ENCODE results near the gene GREB1L.
A peak's percentile ranks its signal among the peaks of the same experiment; 100 is the strongest.

The GREB1L gene

DNA sequence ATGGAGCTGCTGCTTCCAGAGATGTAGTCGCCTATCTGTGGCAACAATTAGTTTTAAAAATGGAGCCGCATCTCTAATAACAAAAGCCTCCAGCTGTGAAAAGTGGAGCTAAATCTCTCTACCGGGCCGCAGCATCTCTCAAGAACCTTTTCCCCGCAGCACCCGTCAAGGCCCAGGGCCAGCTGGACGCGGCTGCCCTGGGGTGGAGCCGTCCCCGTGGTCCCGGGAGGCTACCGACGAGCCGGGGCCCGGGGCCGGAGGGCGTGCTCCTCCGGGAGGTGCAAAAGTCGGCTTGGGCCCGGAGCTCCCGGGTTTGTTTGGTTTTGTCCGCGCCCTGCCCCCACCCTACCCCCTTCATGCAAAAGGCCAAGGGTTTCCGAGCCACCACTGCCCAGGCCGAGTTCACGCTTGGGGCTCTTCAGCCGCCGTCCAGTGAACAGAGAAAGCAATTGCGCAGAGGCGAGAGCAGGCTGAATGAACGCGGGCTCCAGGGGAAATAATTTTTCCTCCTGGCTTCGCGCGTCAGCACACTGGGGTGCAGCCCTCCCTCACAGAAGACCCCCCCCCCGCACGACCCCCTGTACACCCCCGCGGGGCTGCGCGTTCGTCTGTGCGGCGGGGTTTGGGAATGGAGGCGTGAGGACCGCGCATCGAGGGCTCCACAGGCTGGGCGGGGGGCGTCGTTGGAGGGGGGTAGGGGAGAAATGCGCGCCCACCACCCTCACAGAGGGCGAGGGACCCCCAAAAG is 557 bp upstream of the GREB1L start:
- peak overlapping the region; percentile 28 for H3K4me3 ChIP-seq (ENCODE audit: low read length)
- no peak for DNase-seq (ENCODE audit: low read depth)
- TF ChIP-seq, protein P1, sequence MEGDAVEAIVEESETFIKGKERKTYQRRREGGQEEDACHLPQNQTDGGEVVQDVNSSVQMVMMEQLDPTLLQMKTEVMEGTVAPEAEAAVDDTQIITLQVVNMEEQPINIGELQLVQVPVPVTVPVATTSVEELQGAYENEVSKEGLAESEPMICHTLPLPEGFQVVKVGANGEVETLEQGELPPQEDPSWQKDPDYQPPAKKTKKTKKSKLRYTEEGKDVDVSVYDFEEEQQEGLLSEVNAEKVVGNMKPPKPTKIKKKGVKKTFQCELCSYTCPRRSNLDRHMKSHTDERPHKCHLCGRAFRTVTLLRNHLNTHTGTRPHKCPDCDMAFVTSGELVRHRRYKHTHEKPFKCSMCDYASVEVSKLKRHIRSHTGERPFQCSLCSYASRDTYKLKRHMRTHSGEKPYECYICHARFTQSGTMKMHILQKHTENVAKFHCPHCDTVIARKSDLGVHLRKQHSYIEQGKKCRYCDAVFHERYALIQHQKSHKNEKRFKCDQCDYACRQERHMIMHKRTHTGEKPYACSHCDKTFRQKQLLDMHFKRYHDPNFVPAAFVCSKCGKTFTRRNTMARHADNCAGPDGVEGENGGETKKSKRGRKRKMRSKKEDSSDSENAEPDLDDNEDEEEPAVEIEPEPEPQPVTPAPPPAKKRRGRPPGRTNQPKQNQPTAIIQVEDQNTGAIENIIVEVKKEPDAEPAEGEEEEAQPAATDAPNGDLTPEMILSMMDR (IDR thresholded peaks at IDR 0.05; ENCODE audit: insufficient read depth, low read depth, low read length, missing control alignments), result no peak

DNA sequence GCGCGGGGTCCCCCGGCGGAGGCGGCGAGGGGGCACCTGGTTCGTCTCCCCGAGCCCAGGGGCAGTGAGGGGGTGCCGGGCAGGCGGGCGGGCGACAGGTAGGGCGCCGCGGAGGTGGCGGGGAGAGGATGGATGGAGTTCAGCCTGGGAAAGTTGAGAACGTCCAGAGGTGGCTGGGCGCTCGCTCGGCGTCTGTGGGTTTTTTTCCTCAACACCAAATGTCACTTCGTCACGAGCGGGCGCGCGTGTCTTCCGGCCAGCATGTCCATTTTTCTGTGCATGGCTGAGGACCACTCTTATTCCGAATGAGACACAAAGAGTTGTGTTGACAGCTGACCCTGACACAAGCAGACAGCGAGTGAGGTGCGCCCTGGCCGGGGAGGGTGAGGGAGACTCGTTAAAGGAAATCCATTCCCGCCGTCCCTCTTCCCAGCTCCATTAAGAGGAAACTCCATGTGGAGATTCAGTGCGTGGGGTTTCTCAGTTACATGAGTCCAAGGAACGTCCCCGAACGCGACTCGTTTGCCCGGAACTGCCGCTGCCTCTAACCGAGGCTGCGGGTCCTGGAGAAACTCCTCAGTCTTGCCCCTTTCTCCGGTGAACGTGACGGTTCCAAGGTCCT is 859 bp downstream of the GREB1L start:
- DNase-seq (ENCODE audit: low read depth), result peak; percentile 20
- H3K4me3 ChIP-seq (ENCODE audit: low read length), result peak overlapping the region; percentile 54
- TF ChIP-seq, protein P1 (IDR thresholded peaks at IDR 0.05; ENCODE audit: insufficient read depth, low read depth, low read length, missing control alignments), result no peak

DNA sequence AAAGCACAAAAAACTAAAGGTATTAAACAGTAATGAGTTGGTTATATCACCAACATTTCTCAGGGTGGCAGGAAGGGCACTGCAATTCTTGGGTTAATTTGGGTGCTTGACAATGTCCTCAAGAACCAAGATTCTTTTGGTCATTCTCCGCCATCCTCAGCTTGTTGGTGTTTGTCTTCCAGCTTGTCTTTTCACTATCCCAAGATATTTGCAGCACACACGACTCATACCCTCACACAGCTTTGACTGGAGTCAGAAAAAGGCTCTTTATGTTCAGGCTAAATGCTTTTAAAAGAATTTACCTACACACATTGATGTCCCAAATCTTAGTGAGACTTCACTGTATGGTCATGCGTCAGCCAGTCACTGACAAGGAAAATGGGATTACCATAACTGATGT is 12.5 kb downstream of the GREB1L start:
- no peak for DNase-seq (ENCODE audit: low read depth)
- H3K4me3 ChIP-seq (ENCODE audit: low read length), result no peak overlapping the region

DNA sequence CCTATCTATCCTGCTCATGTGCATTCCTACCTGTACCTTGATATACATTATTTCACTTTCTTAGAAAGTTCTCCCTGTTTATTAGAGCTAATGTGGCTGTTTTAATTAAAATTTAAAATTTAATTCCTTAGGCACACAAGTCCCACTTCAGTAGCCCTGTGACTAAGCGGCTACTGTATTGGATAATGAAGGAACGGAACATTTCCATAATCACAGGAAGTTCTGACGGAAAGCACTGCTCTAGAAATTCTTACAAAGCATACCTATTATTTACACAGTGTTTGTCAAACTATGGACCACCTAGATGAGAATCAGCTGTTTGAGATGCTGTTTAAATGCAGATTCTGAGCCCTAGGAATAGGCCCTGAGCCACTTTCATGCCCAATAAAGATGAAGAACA is 13.2 kb downstream of the GREB1L start:
- no peak overlapping the region for H3K4me3 ChIP-seq (ENCODE audit: low read length)
- TF ChIP-seq, protein P1 (IDR thresholded peaks at IDR 0.05; ENCODE audit: insufficient read depth, low read depth, low read length, missing control alignments), result no peak
- no peak for DNase-seq (ENCODE audit: low read depth)

More for the DNA sequence above, 12.5 kb downstream of the GREB1L start:
- TF ChIP-seq, protein P1 (IDR thresholded peaks at IDR 0.05; ENCODE audit: insufficient read depth, low read depth, low read length, missing control alignments), result no peak

DNA sequence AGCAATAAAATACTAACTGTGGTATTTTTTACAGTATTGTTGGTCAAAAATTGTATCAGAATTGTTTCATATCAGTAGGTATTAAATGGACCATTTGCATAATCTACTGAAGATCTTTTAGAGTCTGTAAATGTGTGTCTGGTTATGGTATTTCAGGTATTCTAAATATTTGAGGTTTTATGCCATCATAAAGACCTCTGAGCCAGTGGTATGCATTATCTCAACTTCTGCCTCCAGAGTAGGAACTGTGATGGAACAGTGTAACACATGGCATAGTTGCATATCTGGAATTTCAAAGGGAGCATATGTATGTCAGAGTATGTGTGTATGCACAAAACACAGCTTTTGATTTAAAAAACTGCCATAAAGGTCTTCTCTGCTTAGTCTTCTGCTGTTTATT is 15.4 kb downstream of the GREB1L start:
- TF ChIP-seq, protein P1 (IDR thresholded peaks at IDR 0.05; ENCODE audit: insufficient read depth, low read depth, low read length, missing control alignments), result no peak
- no peak for DNase-seq (ENCODE audit: low read depth)

DNA sequence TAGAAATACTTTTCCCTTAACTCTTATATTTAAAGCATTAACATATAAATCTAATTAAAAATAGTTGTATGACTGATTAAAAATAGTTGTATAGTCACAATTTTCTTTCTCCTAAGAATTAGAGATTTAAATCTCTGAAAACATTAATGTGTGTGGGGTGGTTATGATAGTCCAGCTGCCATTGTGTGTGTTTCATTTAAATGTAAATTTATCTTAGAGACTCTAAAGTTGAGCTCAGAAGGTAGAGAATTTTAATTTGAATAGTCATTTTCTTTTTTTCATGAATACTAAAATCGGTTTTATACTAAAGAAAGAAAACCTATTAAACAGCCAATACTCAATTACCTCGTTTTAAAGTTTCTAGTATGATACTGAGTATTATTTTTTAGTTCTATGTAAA is 18.6 kb downstream of the GREB1L start:
- H3K4me3 ChIP-seq (ENCODE audit: low read length), result no peak overlapping the region
- no peak for DNase-seq (ENCODE audit: low read depth)
- TF ChIP-seq, protein P1 (IDR thresholded peaks at IDR 0.05; ENCODE audit: insufficient read depth, low read depth, low read length, missing control alignments), result no peak

More for the DNA sequence above, 15.4 kb downstream of the GREB1L start:
- no peak overlapping the region for H3K4me3 ChIP-seq (ENCODE audit: low read length)

All from epithelial cell of esophagus (primary cell).